Activated T-cell treated with anti-CD3 and anti-CD28 coated beads for 1 hour (primary cell): ENCODE data around the gene INAFM2.

Experiments
- DNase-seq: peaks from one replicate; pipeline ENCODE4 v3.0.0-alpha.2; 2020; ENCODE audit warnings: low read depth

The INAFM2 gene

DNA sequence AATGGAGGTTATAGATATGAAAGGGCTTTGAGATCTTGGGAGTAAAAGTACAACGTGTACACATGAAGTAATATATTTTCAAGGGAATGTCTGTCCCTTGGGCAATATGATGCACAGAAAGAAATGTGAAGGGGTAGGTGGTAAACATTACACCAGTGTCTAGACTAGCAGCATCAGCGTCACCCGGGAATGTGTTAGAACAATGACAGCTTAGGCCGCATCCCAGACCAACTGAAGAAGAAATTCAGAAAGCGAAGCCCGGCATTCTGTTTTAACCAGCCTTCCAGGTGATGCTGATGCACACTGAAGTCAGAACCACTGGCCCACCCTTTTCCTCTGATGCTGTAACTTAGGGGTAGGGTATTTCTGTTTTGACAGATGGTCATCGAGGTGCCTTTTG is 6.3 kb downstream of the INAFM2 start:
- DNase-seq = no peak

DNA sequence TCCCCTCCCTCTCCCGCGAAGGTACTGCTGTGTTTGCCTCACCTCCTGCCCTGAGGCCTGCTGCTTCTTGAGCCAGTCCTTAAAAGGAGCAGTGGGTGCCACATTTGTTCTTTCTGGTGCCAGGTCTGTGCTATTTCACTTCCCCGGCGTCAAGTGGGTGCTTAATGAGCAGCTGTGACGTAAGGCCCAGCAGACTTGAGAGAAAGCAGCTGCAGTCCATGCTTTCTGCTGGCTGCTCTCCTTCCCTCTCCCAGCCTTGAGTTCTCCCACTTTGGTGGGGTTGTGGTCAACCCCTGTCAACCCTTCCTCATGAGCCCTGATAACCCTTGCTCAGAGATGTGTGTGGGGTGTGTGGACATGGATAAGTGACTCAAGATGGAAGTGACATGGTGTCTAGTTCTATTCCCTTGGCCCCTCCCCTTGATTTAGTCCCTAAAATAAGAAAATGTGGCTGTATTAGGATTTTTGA is 6.9 kb downstream of the INAFM2 start:
- DNase-seq = no peak

DNA sequence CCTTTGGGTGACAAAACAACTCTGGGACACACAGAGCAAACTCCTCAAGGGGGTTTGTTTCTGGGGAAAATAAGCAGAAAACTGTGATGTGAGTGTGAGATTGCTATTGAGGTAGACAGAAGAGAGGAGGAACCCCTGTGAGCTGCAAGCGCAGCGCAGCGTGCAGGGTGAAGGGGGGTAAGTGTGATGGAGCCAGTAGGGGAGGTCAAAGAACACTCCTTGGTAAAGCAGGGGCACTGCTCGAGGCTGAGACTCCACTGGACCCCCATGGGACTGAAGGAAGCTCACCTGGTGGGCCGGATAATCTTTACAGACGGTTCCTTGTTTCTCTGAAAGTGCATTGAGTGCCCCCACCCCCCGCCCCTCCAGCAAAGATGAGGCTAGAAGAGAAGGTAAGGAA is 7.5 kb downstream of the INAFM2 start:
- DNase-seq = no peak

DNA sequence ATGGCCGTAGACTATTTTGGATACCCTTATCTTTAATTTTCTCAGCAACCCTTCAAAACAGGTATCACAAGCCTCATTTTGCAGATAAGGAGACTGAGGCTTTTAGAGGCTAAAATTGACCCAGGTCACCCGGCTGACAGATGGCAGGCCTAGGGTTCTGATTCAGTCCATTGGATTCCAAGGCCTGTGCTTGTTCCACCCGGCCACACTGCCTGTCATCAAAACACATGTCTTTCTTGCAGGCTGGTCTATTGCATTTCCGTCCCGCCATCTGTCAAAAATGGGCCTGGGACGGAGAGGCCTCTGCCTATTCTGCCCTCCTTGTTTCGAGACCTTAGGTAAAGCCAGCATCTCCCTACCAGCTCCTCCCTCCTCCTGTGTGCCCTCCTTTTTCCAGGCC is 8.1 kb downstream of the INAFM2 start:
- DNase-seq = no peak

DNA sequence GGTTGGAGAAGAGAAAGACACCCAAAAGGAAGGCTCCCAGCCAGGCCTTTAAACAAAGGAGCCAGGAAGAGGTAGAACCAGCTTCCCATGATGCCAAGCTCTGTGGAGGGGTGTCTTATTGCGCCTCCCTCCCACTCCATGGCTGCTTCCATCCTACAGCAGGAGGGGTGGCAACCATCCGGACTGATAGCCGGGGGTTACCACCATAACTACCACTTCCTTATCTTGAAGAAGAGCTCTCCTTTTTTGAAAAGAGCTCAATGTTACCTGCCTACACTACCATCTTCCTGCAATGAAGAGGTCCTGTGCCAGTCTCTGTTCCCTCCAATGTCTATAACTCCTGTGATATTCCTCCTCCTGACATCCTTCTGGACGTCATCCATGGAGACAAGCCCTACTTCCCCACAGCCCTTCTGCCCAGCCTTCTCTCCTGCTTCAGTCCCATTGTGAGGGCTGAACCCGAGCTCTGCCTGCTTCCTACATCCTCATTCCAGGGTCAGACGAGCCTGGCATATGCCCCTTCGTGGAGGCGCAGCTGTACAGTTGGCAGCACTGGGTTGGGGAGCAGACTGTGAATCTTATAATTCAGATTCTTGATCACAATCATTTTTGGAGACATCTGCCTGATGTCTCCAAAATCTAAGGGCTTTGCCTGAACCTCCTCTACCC is 8.8 kb downstream of the INAFM2 start:
- DNase-seq = no peak

DNA sequence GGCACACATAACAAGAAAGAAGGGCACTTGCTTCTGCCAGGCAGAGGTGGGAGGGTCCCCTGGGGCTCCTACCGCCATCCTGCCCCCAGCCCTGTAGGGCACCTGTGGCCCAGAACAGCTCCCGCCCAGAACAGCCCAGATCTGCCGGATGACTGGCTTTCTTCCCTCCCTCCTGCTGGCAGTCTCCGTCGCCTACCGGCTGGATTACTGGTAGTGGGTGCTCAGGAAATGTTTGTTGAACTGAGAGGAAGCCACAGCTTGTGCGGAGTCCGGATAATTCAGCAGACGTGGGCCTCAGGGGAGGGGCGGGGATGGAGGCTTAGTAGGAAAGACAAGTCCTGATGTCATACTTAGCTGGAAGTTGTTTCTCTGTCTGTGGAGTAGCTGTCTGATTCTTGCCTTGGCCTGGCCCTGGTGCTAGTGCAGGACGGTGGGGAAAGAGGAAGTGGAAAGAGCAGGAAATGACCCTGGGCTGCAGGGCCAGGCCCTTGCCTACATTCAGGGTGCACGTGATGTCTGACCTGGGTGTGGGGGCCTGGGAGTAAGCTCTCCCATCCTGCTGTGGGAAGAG is 10.5 kb downstream of the INAFM2 start:
- DNase-seq = no peak

DNA sequence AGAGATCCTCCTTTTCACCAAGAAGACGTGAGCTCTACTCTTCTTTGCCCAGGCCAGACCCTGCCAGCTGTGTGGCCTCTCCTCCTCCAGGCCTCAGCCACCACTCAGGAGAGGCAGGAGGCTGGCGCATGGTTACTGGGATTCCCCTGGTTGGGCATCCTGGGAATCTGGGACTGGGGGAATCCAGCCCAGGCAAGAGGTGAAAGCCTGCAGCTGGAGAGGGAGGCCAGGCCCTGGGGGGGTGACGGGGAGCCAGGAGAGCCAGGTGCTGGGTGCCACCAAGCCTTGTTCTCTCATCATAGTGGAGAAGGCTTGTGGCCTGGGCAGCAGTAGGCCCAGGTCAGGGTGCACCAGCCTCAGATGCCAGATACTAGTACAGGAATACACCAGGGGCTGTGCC is 11.0 kb downstream of the INAFM2 start:
- DNase-seq = no peak

DNA sequence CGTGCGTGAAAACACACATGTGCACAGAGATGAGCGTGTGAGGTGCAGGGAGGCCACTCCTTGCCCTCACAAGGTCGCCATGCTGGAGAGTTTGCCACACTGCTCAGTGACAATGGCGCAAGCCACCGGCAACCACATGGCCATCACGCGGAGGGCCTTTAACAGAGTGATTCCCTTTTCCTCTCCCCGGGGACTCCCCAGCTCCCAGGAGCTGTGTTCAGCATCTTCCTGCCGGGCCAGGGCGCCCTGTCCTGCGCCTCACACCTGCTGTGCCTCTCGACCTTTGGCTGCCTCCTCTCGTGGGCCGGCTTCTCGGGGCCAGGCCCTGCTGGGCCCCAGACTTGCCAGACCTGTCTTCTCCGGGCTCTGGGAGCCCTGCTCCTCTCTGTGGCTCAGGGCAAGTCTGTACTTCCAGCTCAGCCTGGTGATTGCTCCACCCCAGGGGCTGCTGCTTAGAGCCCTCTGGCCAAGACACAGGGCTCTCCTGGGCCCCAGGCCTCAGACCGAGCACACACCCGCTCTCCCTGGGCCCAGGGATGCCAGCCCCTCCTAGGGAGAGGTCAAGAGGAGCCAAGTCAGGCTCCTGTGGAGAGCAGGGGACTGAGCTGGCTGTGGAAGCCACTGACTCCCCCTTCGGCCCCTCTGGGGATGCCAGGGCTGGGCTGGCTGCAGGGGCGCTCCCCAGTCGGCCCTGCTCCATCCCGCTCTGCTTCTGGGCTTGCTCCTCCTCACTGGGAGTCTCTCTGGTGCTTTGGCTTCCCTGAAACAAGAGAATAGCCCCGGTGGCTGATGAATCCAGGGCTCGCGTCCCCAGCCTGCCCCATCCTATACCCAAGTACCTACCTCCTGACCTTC is 11.7 kb downstream of the INAFM2 start:
- no peak for DNase-seq

DNA sequence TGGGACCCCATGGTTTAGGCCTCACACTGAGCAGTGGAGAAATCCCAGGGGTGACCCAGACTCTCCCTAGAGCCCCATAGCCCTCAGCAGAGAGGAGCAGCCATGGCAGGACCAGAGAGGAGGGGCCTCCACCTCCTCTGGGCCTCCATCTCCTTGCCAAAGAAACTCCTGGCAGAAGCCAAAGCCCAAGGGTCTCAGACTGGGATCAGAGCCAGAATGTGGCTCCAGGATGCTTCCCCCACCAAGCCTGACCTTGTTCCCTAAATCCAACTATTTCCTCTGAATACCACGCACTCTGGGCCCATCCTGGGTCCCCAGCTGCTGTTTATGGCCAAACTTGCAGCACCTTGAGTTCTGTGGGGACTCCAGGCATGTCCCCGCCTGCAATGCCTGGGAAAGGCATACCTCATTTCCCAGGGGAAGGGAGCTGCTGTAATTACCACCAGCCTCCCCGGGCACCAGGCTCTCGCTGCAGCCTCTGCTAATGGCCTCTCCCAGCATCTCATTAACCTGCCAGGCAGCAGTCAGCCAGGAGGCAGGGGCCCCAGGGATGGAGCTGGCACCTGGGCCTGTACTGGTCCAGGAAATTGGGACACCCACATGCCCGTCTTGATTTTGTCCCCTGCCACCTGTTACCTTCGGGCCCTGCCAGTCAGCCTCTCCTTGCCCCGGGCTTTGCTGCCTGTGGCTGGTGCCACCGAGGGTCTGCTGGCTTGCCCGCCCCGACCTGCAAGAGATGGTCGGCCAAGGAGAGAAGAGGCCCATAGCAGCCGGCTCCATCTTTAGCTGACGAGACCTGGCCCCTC is 12.6 kb downstream of the INAFM2 start:
- DNase-seq = no peak

DNA sequence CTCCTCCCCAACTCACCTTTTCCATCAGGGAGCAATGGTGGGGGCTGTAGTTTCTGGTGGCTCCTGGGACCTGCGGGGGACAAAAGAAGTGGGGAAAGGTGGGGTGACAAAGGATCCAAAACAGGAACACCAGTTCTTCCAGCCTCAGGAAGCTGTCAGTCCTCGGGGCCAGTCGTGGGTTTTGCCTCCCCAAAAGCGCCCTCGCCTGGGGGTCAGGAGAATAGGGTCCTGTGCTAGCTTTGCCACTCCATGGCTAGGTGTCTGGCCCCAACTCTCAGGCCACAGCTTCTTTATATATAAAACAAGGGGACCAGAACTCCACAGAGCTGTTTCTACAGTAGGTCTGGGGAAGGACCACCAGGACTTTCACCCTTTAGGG is 13.2 kb downstream of the INAFM2 start:
- no peak for DNase-seq

DNA sequence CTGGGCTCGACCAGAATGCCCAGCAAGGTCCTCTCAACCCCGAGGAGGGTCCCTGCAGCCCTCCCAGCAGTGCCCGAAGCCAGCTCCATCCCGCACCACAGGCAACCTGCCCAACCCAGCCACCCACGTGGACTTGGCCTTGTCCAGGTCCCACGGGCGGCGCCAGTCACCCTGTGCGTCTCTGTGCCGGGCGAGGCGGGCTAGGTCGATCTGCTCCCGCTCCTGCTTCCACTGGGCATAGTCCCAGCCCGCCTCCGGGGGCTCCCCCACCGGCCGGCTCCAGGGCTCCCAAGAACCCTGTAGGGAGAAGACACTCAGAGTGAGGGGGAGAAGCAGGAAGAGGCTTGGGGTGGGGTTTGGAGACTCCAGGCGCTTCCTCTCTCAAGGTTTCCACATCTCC is 14.1 kb downstream of the INAFM2 start:
- DNase-seq = no peak

DNA sequence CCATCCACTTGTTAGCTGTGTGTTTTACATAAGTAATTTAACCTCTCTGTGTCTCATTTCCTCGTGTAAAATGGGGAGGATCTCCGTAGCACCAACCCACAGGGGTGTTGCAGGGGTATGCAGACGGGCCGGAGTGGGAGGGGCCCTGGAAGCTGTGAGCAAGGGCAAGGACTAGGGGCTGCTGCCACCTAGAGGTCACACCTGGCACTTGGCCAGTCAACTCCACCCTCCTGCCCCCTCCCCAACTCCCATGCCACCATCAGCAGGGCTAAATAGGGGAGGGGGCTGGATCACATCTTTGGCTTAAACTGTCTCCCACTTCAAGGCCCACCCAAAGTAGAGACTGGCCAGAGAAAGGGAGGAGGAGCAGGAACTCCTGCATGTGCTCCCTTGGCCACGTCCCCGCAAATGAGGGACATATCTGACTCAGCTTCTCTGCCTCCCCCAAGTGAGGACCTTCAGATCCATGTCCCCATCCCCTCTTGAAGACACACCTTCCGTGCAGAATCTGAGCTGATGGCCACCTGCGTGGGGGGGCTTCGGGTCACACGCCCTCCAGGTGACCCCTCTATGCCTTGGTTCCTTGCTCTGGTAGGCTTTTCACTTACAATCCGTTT is 14.7 kb downstream of the INAFM2 start:
- peak; percentile 68 for DNase-seq

DNA sequence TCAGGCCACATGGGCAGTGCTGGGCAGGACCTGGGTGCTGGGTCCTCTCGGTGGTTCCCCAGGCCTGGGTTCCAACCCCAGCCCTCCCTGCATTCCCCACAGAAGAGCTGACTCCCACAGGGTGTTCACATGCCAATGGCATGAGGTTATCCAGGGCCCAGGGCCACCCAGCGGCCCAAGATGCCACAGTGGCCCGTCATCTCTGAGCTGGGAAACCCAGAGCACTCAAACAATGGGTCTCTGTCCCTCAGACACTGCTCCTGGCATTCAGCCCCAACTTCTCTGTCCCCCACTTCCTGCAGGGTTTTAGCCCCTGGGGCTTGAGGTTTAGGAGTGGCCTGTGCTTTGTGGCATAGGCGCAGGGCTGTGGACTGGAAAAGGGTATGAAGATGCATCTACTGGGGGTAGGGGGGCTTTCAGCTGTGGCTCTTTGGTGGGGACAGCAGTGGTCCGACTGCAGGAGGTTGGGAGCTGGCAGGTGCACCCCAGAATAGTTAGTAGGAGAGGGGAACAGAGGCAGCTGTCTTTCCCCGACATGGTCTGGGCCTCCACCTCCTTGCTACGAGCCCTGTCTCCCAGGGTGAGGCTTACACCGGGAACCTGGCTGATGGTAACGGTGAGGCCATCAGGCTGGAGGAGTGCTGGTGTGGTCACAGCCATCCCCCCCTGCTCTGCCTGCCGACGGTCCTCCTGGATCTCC is 15.6 kb downstream of the INAFM2 start:
- DNase-seq = no peak

DNA sequence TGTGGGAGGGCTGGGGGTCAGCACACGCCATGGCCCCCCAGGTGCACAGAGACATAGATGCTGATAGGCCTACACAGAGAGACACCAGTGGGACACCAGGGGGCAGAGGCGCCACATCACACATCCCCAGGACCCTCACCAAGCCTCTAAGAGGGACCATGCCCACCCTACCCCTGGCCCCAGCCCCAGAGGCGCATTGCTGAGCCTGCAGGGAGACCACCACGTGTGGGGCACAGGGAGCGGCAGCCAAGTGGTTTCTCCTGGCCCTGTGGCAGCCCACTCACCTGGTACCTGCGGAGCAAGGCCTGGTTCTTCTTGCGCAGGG is 16.1 kb downstream of the INAFM2 start:
- no peak for DNase-seq

DNA sequence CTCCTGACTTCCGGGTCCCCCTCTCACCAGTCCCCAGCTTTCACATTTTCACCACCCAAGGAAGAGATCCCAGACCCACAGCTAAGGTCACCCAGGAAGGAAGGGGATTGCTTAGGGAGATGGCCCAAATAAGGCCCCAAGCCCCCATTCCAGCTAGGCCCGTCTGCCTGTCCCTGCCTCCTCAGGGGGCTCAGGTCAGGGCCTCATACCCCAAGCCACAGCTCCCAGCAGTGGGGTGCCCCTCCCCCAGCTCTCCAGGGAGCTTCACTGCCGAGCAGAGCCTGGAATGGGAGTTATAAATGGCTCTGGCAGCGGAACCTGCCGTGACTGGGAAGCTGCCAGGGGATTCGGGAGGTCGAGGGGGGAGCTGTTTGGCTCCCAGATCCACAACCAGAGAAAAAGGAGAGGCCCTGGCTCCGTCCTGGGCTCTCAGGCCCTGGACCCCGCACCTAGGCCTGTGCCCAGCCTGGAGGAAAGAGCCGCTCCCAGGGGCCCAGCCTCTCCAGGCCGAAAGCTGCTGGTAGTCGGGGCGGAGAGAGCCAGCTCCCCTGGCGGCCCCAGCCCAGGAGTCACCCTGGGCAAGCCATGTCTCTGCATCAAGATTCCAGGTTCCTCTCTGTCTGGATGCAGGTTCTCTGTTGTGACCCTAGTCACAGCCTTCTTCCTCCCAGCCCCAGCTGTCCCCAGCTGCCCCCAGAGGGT is 16.7 kb downstream of the INAFM2 start:
- DNase-seq = no peak

DNA sequence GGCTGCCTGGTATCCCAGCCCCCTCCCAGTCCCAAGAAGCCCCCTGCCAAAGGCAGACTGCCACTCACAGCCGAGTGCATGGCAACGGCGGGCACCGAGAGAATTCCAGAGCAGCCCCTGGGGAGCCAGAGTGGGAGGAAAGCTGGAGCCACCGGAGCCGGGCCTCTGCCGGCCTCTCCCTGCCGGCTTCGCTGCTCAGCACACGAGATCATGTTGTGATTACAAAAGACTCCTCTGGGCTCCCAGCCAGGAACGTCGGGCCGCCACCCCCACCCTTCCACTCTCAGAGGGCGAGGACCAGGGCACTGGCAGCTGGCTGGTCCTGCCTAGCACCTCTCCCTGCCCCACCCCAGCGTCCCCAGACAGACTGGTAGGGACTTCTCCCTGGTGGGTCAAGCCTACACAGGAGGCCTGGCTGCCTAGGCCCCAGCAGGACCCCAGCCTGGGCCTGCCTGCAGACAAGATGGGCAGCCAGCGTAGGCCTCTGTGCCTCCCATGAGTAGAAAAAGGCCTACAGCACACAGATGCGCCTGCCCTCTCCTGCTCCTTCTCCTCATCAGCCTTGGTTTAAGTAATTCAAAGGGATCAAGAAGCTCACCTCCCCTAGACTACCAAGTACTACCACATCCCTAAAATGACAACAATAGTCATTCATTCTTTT is 17.4 kb downstream of the INAFM2 start, which contains the start of gene CCDC9B:
Gene CCDC9B (minus strand): TSS at position 200 of the 661 bp plus-strand sequence. CDS start 120 bp downstream, at position 80.
- DNase-seq = no peak

DNA sequence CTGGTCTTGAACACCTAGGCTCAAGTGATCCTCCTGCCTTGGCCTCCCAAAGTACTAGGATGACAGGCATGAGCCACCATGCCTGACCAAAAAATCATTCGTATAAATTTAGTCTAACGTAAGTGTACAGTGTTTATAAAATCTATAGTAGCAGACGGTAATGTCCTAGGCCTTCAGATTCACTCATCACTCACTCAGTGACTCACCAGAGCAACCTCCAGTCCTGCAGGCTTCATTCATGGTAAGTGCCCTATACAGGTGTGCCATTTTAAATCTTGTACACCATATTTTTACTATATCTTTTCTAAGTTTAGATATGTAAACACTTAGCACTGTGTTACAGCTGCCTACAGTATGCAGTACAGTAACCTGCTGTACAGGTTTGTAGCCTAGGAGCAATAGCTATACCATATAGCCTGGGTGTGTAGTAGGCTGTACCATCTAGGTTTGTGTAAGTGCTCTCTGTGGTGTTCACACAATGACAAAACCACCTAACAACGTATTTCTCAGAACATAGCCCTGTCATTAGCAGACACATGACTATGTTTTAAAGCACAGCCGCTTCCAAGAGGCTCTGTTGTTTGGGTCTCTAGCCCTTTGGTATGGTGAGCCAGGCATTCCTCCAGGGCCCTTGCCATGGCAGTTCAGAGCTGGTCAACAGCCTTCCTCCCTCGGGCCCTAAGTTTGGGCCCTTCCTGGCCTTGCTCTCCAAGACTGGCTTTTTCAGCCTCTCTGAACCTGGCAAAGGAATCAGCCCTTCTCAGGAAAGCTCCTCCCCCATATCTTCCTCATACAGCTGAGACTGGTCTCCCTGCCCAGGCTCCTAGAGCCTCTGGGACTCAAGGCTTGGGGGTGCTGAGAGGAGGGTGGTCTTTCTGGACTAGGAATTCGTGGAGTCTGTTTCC is 19.2 kb downstream of the INAFM2 start:
- no peak for DNase-seq

DNA sequence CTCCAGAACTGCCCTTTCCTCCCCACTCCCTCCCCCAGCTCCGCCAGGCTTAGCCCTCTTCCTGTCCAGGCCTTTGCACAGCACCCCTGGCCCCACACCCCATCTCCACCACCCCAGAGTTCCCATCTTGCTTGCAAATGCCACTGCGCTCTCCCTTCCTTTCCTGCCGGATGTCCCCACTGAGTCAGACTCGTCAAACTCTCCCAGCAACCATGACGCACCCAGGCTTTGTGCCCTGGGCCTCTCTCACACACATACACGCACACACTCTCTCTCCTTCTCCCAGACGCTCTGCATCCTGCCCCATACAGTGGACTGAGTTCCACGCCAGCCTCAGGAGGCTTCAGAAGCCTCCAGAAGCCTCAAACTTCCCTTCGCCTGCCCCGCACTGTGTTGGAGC is 20.0 kb downstream of the INAFM2 start:
- DNase-seq = no peak

DNA sequence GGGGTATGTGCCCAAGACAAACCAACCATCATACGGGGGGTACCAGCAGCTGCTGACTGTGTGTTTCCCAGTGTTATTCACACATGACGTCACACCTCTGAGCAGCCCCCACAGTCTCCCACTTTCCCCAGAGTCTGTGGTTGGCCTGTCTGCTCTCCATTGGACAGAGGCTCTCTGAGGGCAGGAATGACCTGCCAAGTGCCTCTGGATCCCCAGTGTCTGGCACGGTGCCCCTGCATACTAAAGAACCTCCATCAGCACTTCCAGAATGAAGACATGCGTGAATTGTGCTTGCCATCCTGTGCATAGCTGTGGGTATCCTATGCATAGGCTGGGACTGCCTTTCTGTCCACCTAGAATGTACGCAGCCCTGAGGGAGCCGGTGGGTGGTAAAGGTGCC is 20.7 kb downstream of the INAFM2 start:
- no peak for DNase-seq
